K562 (cell line): ENCODE data around the gene CHRND. TPM values are rescaled to one million over a fixed set of nuclear protein-coding genes. Genes with fewer than 3 reads are reported as not detected.

ENCODE experiments used
- ATAC-seq: fragments of 200-7000 bp; cut with Tn5 transposase; 3 replicates; pipeline ENCODE4 v1.9.1; 2020; ENCODE audit warnings: moderate library complexity
- BruUV-seq: library from RNA; stranded (reverse); fragments of 400-500 nt; replicated peaks from 2 replicates; lab custom pipeline; 2021; lab: Mats Ljungman, UMichigan
- CTCF ChIA-PET: fragments of 300-600 bp; formaldehyde crosslinking; extraction: SDS; loops from one replicate; lab custom pipeline; 2021; ENCODE audit warnings: low intra/inter-chr PET ratio; lab: Yijun Ruan, JAX
- POLR2A ChIA-PET: fragments of 300-600, 350-650 bp; sonication (Branson Sonifier 250); formaldehyde crosslinking; extraction: SDS; loops from one replicate; lab custom pipeline; 2021; ENCODE audit warnings: antibody characterized with exemption, inconsistent platforms; lab: Yijun Ruan, JAX
- DNase-seq, 4 experiments: peaks; one replicate each; pipeline versions ENCODE4 v3.0.0 to v3.0.0-alpha.2; 2011 to 2018; ENCODE audit warnings: low spot score in 3 of 4, mixed read lengths in 3 of 4; ENCODE audit errors: extremely low read depth in 1 of 4
- FAIRE-seq: peaks from 2 replicates; lab custom pipeline; 2011; peaks lifted over from hg19 to GRCh38; lab: Jason Lieb, UNC
- H2AFZ ChIP-seq: 2 replicates; pipeline ENCODE4 v1.6.0; 2011; ENCODE audit warnings: low read depth, low read length, control low read depth, inconsistent platforms
- H3K27ac ChIP-seq: fragments of 200-600 bp; 3 replicates; pipeline ENCODE4 v1.8.0; 2011; ENCODE audit warnings: low read depth, mild to moderate bottlenecking, control low read depth, inconsistent platforms, low read length, moderate library complexity, mixed read lengths; ENCODE audit errors: extremely low read depth
- H3K27me3 ChIP-seq, 2 experiments: fragments of 300-600 bp in 1 of 2; 2 replicates in 1 of 2; 3 replicates in 1 of 2; pipeline versions ENCODE4 v1.6.0 to v1.8.0; 2011; ENCODE audit warnings: inconsistent platforms in 2 of 2, low read length in 2 of 2, mild to moderate bottlenecking in 1 of 2, mixed read lengths in 1 of 2, moderate library complexity in 1 of 2; ENCODE audit not compliant: control insufficient read depth in 2 of 2, insufficient read depth in 2 of 2
- H3K36me3 ChIP-seq: fragments of 300-600 bp; 3 replicates; pipeline ENCODE4 v1.8.0; 2011; ENCODE audit warnings: mild to moderate bottlenecking, low read length, inconsistent platforms; ENCODE audit not compliant: control insufficient read depth, insufficient read depth
- H3K4me1 ChIP-seq, 2 experiments: fragments of 200-600 bp in 1 of 2; replicated peaks in 1 of 2; 2 replicates in 1 of 2; 3 replicates in 1 of 2; pipeline versions ENCODE4 v1.5.1 to v1.8.0; 2011; ENCODE audit warnings: inconsistent platforms in 2 of 2, low read length in 2 of 2, mild to moderate bottlenecking in 1 of 2, mixed read lengths in 1 of 2, moderate library complexity in 1 of 2; ENCODE audit not compliant: control insufficient read depth in 2 of 2, insufficient read depth in 2 of 2
- H3K4me2 ChIP-seq: 2 replicates; pipeline ENCODE4 v1.6.1; 2011; ENCODE audit warnings: low read length, control low read depth, inconsistent platforms, mixed read lengths; ENCODE audit not compliant: insufficient read depth
- H3K4me3 ChIP-seq: fragments of 200-600 bp; sonication (generic), shearing (Covaris generic); 2 replicates; pipeline ENCODE4 v1.5.1; 2016; ENCODE audit warnings: control low read depth, inconsistent platforms
- H3K79me2 ChIP-seq: fragments of 200-600 bp; 3 replicates; pipeline ENCODE4 v1.8.0; 2011; ENCODE audit warnings: low read length, inconsistent platforms; ENCODE audit not compliant: control insufficient read depth, insufficient read depth
- H3K9ac ChIP-seq, 2 experiments: 2 replicates each; pipeline versions ENCODE4 v1.6.0 to v1.6.1; 2011; ENCODE audit warnings: low read depth in 2 of 2, low read length in 2 of 2, control low read depth in 1 of 2, inconsistent platforms in 1 of 2, mild to moderate bottlenecking in 1 of 2, mixed read lengths in 1 of 2; ENCODE audit not compliant: insufficient read depth in 1 of 2
- H3K9me1 ChIP-seq: one replicate; pipeline ENCODE4 v1.6.0; 2011; ENCODE audit warnings: inconsistent platforms, mild to moderate bottlenecking, low read length, moderate library complexity; ENCODE audit not compliant: control insufficient read depth, insufficient read depth
- H3K9me3 ChIP-seq: replicated peaks from 2 replicates; pipeline ENCODE4 v1.5.1; 2011; ENCODE audit warnings: low read depth, low read length, inconsistent platforms; ENCODE audit not compliant: control insufficient read depth, insufficient read depth
- H4K20me1 ChIP-seq: replicated peaks from 2 replicates; pipeline ENCODE4 v1.6.1; 2011; ENCODE audit warnings: low read length, inconsistent platforms, mixed read lengths; ENCODE audit not compliant: control insufficient read depth, insufficient read depth
- ETV5 ChIP-seq: sonication (generic); formaldehyde crosslinking; IDR thresholded peaks from 2 replicates; pipeline ENCODE4 v1.4.0; 2020; ENCODE audit warnings: low read depth, mild to moderate bottlenecking, missing genetic modification reagents
- HOMEZ ChIP-seq: fragments of 250-450 bp; sonication (Bioruptor Pico); IDR thresholded peaks from 2 replicates; pipeline ENCODE4 v1.4.0; 2020; ENCODE audit warnings: mild to moderate bottlenecking, moderate library complexity
- MXI1 ChIP-seq: IDR thresholded peaks from 2 replicates; pipeline ENCODE4 v1.6.1; 2011; ENCODE audit warnings: low read depth, mild to moderate bottlenecking, improper control_type of control experiment, low read length
- SLC30A9 ChIP-seq: fragments of 250-450 bp; sonication (Bioruptor Pico); IDR thresholded peaks from 2 replicates; pipeline ENCODE4 v1.8.0; 2022; ENCODE audit warnings: mild to moderate bottlenecking, moderate library complexity
- ZBTB8A ChIP-seq: fragments of 450-650 bp; IDR thresholded peaks from 2 replicates; pipeline ENCODE4 v1.6.1; 2018; ENCODE audit warnings: mild to moderate bottlenecking, moderate library complexity; ENCODE audit not compliant: partially characterized antibody
- ZNF121 ChIP-seq: sonication (generic); formaldehyde crosslinking; conservative IDR thresholded peaks from 2 replicates; pipeline ENCODE4 v1.8.0; 2022; ENCODE audit warnings: missing genetic modification reagents
- ZNF24 ChIP-seq: fragments of 450-650 bp; IDR thresholded peaks from 2 replicates; pipeline ENCODE4 v1.6.1; 2016
- WGBS: fragments of 100-300 bp; shearing (Covaris generic); methylation state at CpG from one replicate; pipeline ENCODE4 v1.1.6; 2016; ENCODE audit warnings: low coverage, mixed read lengths; ENCODE audit not compliant: insufficient coverage; ENCODE audit errors: missing lambda C conversion rate; 5-methylcytosine and 5-hydroxymethylcytosine counted together
- in situ Hi-C: fragments of 300-500 bp; cut with MboI; formaldehyde crosslinking; loops from 4 replicates; pipeline ENCODE4 v1.15.0; 2018; ENCODE audit warnings: inconsistent platforms, mixed read lengths
- intact Hi-C: fragments of 100-400 bp; cut with micrococcal nuclease; formaldehyde crosslinking; loops from 2 replicates; pipeline ENCODE4 v1.14.2; 2022
- polyA plus RNA-seq, 8 experiments: library from polyadenylated mRNA; depleted of rRNA in 4 of 8; stranded (reverse) in 5 of 8; unstranded in 3 of 8; fragments of >200 nt; fragmentation: Nextera tagmentation in 2 of 8; fragmentation: Illumina TruSeq in 1 of 8; extraction: Ambion mirVana in 2 of 8; extraction: Trizol in 1 of 8; gene quantifications; 2 replicates each; pipeline versions ENCODE4 v1.2.1 to v1.2.3, GENCODE V29; 2011 to 2014; ENCODE audit warnings: inconsistent platforms in 1 of 8, missing spikeins in 1 of 8
- total RNA-seq, 7 experiments: library from RNA; depleted of rRNA in 6 of 7; stranded (reverse); fragments of >200 nt in 6 of 7; fragmentation: Illumina TruSeq in 2 of 7; extraction: Trizol in 2 of 7; gene quantifications; 2 replicates each; pipeline versions ENCODE4 v1.2.1 to v1.2.3, GENCODE V29; 2011 to 2021; ENCODE audit warnings: low replicate concordance in 1 of 7
- TF ChIP-seq, protein P1 (sequence below): fragments of 450-650 bp; IDR thresholded peaks from 2 replicates; pipeline ENCODE4 v1.6.1; 2016; ENCODE audit warnings: low read depth, mild to moderate bottlenecking, moderate library complexity
- TF ChIP-seq, protein P2 (sequence below): fragments of 150-350 bp; conservative IDR thresholded peaks from 2 replicates; pipeline ENCODE4 v1.6.1; 2014; ENCODE audit warnings: low read length

Gene CHRND
- total and polyA plus RNA-seq, 9 of the 15 experiments (the other 6 are each of a cell fraction or from before 2014, with no cell fraction given) = not detected

DNA sequence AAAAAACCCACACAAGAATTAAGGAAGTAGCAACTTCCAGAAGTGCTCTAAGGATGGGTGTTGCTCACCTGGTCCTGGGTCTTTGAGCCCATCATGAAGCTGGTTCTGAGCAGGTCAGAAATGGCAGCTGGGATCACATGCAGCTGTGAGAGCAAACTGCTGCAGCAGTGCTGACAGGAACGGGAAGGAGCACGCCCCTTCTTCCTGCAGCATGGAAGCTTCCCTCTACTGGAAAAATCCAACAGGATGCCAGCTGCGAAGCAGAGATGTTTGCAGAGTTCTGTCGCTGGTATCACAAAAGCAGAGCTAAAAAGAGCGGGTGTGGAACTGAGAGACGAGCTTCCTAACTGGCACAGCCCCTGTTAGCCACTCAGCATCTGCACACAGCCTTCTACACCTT is 58.3 kb downstream of the CHRND start:
- no peaks in the 10 kb centered on the region for H3K9me3 ChIP-seq
- H3K4me1 ChIP-seq = no peaks in the 10 kb centered on the region
- H3K27ac ChIP-seq = no peak overlapping the region
- intact Hi-C loops (no loop called here), in situ Hi-C loops (no loop called here)
- H3K4me3 ChIP-seq = no peak overlapping the region
- TF ChIP-seq MXI1 (no peak), ETV5 (CRISPR knock-in tag) (no peak), HOMEZ (no peak), ZBTB8A (no peak), ZNF24 (no peak), ZNF121 (no peak), SLC30A9 (CRISPR knock-in tag) (no peak)
- TF ChIP-seq, protein P1, sequence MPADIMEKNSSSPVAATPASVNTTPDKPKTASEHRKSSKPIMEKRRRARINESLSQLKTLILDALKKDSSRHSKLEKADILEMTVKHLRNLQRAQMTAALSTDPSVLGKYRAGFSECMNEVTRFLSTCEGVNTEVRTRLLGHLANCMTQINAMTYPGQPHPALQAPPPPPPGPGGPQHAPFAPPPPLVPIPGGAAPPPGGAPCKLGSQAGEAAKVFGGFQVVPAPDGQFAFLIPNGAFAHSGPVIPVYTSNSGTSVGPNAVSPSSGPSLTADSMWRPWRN = no peak
- TF ChIP-seq, protein P2, sequence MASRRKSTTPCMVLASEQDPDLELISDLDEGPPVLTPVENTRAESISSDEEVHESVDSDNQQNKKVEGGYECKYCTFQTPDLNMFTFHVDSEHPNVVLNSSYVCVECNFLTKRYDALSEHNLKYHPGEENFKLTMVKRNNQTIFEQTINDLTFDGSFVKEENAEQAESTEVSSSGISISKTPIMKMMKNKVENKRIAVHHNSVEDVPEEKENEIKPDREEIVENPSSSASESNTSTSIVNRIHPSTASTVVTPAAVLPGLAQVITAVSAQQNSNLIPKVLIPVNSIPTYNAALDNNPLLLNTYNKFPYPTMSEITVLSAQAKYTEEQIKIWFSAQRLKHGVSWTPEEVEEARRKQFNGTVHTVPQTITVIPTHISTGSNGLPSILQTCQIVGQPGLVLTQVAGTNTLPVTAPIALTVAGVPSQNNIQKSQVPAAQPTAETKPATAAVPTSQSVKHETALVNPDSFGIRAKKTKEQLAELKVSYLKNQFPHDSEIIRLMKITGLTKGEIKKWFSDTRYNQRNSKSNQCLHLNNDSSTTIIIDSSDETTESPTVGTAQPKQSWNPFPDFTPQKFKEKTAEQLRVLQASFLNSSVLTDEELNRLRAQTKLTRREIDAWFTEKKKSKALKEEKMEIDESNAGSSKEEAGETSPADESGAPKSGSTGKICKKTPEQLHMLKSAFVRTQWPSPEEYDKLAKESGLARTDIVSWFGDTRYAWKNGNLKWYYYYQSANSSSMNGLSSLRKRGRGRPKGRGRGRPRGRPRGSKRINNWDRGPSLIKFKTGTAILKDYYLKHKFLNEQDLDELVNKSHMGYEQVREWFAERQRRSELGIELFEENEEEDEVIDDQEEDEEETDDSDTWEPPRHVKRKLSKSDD = no peak
- BruUV-seq = no TSS peak
- no peak for DNase-seq
- CTCF ChIA-PET = no interaction called here
- H3K36me3 ChIP-seq = 0 out of 3 replicates have a peak, but pooled peaks cover 3% of the 10 kb centered on the region
- H3K4me2 ChIP-seq = no peak overlapping the region
- H3K27me3 ChIP-seq = no peaks in the 10 kb centered on the region
- POLR2A ChIA-PET = interaction anchor here (0.6 to 0.8 kb wide), 2 partner anchors 17 to 22 kb away, joined by 3 read pairs; no protein-coding TSS in a partner anchor
- no peak overlapping the region for H2AFZ ChIP-seq
- FAIRE-seq = no peak
- no peaks in the 10 kb centered on the region for H4K20me1 ChIP-seq
- no peaks in the 10 kb centered on the region for H3K79me2 ChIP-seq
- no peak for ATAC-seq
- no peaks in the 10 kb centered on the region for H3K9me1 ChIP-seq
- H3K9ac ChIP-seq = no peak overlapping the region
- WGBS = 60% methylated on average over 5 of the region's 6 CpGs

Other genes starting within 250 kb of the CHRND start
Only the 7 nearest of the 10 such genes appear.
- not detected in 2 replicates for gene ALPI, start 70.0 kb upstream of the CHRND start, total RNA-seq (2014; rRNA removed)
- not detected in 2 replicates for gene ALPI, start 70.0 kb upstream of the CHRND start, total RNA-seq (2014; rRNA removed; fragmentation: Illumina TruSeq; extraction: Trizol)
- not detected in 2 replicates for gene ALPI, start 70.0 kb upstream of the CHRND start, total RNA-seq (2015; rRNA removed; fragmentation: Illumina TruSeq; extraction: Trizol)
- gene ALPI, start 70.0 kb upstream of the CHRND start, total RNA-seq (2021) = not detected in 2 replicates
- not detected in 2 replicates for gene ALPI, start 70.0 kb upstream of the CHRND start, polyA plus RNA-seq (2011; rRNA removed)
- gene ALPI, start 70.0 kb upstream of the CHRND start, polyA plus RNA-seq (2014; fragmentation: Illumina TruSeq; extraction: Trizol) = not detected in 2 replicates
- gene ALPI, start 70.0 kb upstream of the CHRND start, polyA plus RNA-seq (2014; fragmentation: Nextera tagmentation; extraction: Ambion mirVana) = not detected
- not detected in 2 replicates for gene ALPI, start 70.0 kb upstream of the CHRND start, polyA plus RNA-seq (2014; rRNA removed)
- not detected in 2 replicates for gene ECEL1, start 38.3 kb upstream of the CHRND start, total RNA-seq (2014; rRNA removed)
- not detected in 2 replicates for gene ECEL1, start 38.3 kb upstream of the CHRND start, total RNA-seq (2014; rRNA removed; fragmentation: Illumina TruSeq; extraction: Trizol)
- not detected in 2 replicates for gene ECEL1, start 38.3 kb upstream of the CHRND start, total RNA-seq (2015; rRNA removed; fragmentation: Illumina TruSeq; extraction: Trizol)
- 0.09 TPM in 1 of 2 replicates, not detected in the other for gene ECEL1, start 38.3 kb upstream of the CHRND start, total RNA-seq (2021)
- not detected in 2 replicates for gene ECEL1, start 38.3 kb upstream of the CHRND start, polyA plus RNA-seq (2011; rRNA removed)
- gene ECEL1, start 38.3 kb upstream of the CHRND start, polyA plus RNA-seq (2014; fragmentation: Illumina TruSeq; extraction: Trizol) = not detected in 2 replicates
- not detected for gene ECEL1, start 38.3 kb upstream of the CHRND start, polyA plus RNA-seq (2014; fragmentation: Nextera tagmentation; extraction: Ambion mirVana)
- gene ECEL1, start 38.3 kb upstream of the CHRND start, polyA plus RNA-seq (2014; rRNA removed) = not detected in 2 replicates
- not detected in 2 replicates for gene PRSS56, start 5.8 kb upstream of the CHRND start, total RNA-seq (2014; rRNA removed)
- not detected in 2 replicates for gene PRSS56, start 5.8 kb upstream of the CHRND start, total RNA-seq (2014; rRNA removed; fragmentation: Illumina TruSeq; extraction: Trizol)
- gene PRSS56, start 5.8 kb upstream of the CHRND start, total RNA-seq (2015; rRNA removed; fragmentation: Illumina TruSeq; extraction: Trizol) = not detected in 2 replicates
- gene PRSS56, start 5.8 kb upstream of the CHRND start, total RNA-seq (2021) = not detected in 2 replicates
- not detected in 2 replicates for gene PRSS56, start 5.8 kb upstream of the CHRND start, polyA plus RNA-seq (2011; rRNA removed)
- not detected in 2 replicates for gene PRSS56, start 5.8 kb upstream of the CHRND start, polyA plus RNA-seq (2014; fragmentation: Illumina TruSeq; extraction: Trizol)
- not detected for gene PRSS56, start 5.8 kb upstream of the CHRND start, polyA plus RNA-seq (2014; fragmentation: Nextera tagmentation; extraction: Ambion mirVana)
- not detected in 2 replicates for gene PRSS56, start 5.8 kb upstream of the CHRND start, polyA plus RNA-seq (2014; rRNA removed)
- gene CHRNG, start 13.5 kb downstream of the CHRND start, total RNA-seq (2014; rRNA removed) = not detected in 2 replicates
- not detected in 2 replicates for gene CHRNG, start 13.5 kb downstream of the CHRND start, total RNA-seq (2014; rRNA removed; fragmentation: Illumina TruSeq; extraction: Trizol)
- gene CHRNG, start 13.5 kb downstream of the CHRND start, total RNA-seq (2015; rRNA removed; fragmentation: Illumina TruSeq; extraction: Trizol) = not detected in 2 replicates
- gene CHRNG, start 13.5 kb downstream of the CHRND start, total RNA-seq (2021) = not detected in 2 replicates
- gene CHRNG, start 13.5 kb downstream of the CHRND start, polyA plus RNA-seq (2011; rRNA removed) = not detected in 2 replicates
- not detected in 2 replicates for gene CHRNG, start 13.5 kb downstream of the CHRND start, polyA plus RNA-seq (2014; fragmentation: Illumina TruSeq; extraction: Trizol)
- gene CHRNG, start 13.5 kb downstream of the CHRND start, polyA plus RNA-seq (2014; fragmentation: Nextera tagmentation; extraction: Ambion mirVana) = not detected
- gene CHRNG, start 13.5 kb downstream of the CHRND start, polyA plus RNA-seq (2014; rRNA removed) = not detected in 2 replicates
- gene TIGD1, start 24.4 kb downstream of the CHRND start, total RNA-seq (2014; rRNA removed) = 5.4 and 6.4 TPM in 2 replicates
- 7.7 and 8.9 TPM in 2 replicates for gene TIGD1, start 24.4 kb downstream of the CHRND start, total RNA-seq (2014; rRNA removed; fragmentation: Illumina TruSeq; extraction: Trizol)
- gene TIGD1, start 24.4 kb downstream of the CHRND start, total RNA-seq (2015; rRNA removed; fragmentation: Illumina TruSeq; extraction: Trizol) = 6.3 and 6.4 TPM in 2 replicates
- 7.0 and 7.1 TPM in 2 replicates for gene TIGD1, start 24.4 kb downstream of the CHRND start, total RNA-seq (2021)
- 9.8 TPM in 2 replicates for gene TIGD1, start 24.4 kb downstream of the CHRND start, polyA plus RNA-seq (2011; rRNA removed)
- 6.6 and 7.0 TPM in 2 replicates for gene TIGD1, start 24.4 kb downstream of the CHRND start, polyA plus RNA-seq (2014; fragmentation: Illumina TruSeq; extraction: Trizol)
- gene TIGD1, start 24.4 kb downstream of the CHRND start, polyA plus RNA-seq (2014; fragmentation: Nextera tagmentation; extraction: Ambion mirVana) = 1 to 10 TPM; 2.0 to 5.4 TPM
- 9.0 and 10.1 TPM in 2 replicates for gene TIGD1, start 24.4 kb downstream of the CHRND start, polyA plus RNA-seq (2014; rRNA removed)
- gene EIF4E2, start 24.5 kb downstream of the CHRND start, total RNA-seq (2014; rRNA removed) = 63.5 and 82.7 TPM in 2 replicates
- 81.0 and 96.4 TPM in 2 replicates for gene EIF4E2, start 24.5 kb downstream of the CHRND start, total RNA-seq (2014; rRNA removed; fragmentation: Illumina TruSeq; extraction: Trizol)
- gene EIF4E2, start 24.5 kb downstream of the CHRND start, total RNA-seq (2015; rRNA removed; fragmentation: Illumina TruSeq; extraction: Trizol) = 89.7 and 104 TPM in 2 replicates
- gene EIF4E2, start 24.5 kb downstream of the CHRND start, total RNA-seq (2021) = 51.3 and 53.9 TPM in 2 replicates
- gene EIF4E2, start 24.5 kb downstream of the CHRND start, polyA plus RNA-seq (2011; rRNA removed) = 17.8 and 33.9 TPM in 2 replicates
- 85.4 and 89.1 TPM in 2 replicates for gene EIF4E2, start 24.5 kb downstream of the CHRND start, polyA plus RNA-seq (2014; fragmentation: Illumina TruSeq; extraction: Trizol)
- gene EIF4E2, start 24.5 kb downstream of the CHRND start, polyA plus RNA-seq (2014; fragmentation: Nextera tagmentation; extraction: Ambion mirVana) = 100 to 1,000 TPM in 1 of 2 experiments, 10 to 100 TPM in 1; 77.5 to 169 TPM
- 49.3 and 54.4 TPM in 2 replicates for gene EIF4E2, start 24.5 kb downstream of the CHRND start, polyA plus RNA-seq (2014; rRNA removed)
- 1.7 and 2.4 TPM in 2 replicates for gene EFHD1, start 107.4 kb downstream of the CHRND start, total RNA-seq (2014; rRNA removed)
- gene EFHD1, start 107.4 kb downstream of the CHRND start, total RNA-seq (2014; rRNA removed; fragmentation: Illumina TruSeq; extraction: Trizol) = 1.7 and 2.0 TPM in 2 replicates
- 1.5 and 1.6 TPM in 2 replicates for gene EFHD1, start 107.4 kb downstream of the CHRND start, total RNA-seq (2015; rRNA removed; fragmentation: Illumina TruSeq; extraction: Trizol)
- 5.1 and 5.2 TPM in 2 replicates for gene EFHD1, start 107.4 kb downstream of the CHRND start, total RNA-seq (2021)
- 1.2 TPM in 2 replicates for gene EFHD1, start 107.4 kb downstream of the CHRND start, polyA plus RNA-seq (2011; rRNA removed)
- gene EFHD1, start 107.4 kb downstream of the CHRND start, polyA plus RNA-seq (2014; fragmentation: Illumina TruSeq; extraction: Trizol) = 5.9 and 9.1 TPM in 2 replicates
- 1 to 10 TPM in 1 of 2 experiments, under 1 TPM in 1; 0.66 to 1.2 TPM for gene EFHD1, start 107.4 kb downstream of the CHRND start, polyA plus RNA-seq (2014; fragmentation: Nextera tagmentation; extraction: Ambion mirVana)
- 2.8 and 3.1 TPM in 2 replicates for gene EFHD1, start 107.4 kb downstream of the CHRND start, polyA plus RNA-seq (2014; rRNA removed)